ENCODE results near the gene TNRC18.

DNA sequence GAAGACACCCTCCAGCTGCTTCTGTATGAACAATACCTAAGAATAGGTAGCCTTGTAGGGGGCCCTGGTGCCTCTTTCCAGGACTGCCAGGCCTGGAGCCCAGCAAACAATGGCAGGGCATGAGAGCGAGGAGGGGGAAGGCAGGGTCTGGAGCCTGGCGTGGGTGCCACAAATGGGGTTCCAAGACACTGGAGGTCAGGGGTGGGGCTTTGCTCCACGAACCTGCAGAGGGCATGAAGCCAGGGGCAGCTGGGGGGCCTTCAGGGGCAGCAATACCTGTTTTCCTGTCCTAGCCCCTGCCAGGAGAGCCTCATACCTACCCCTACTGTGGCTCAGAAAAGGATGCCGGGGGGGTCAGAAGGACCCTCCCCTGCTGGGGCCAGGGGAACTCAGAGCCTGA, 79.3 kb downstream of the TNRC18 start:
- TF ChIP-seq SP1 (IDR thresholded peaks at IDR 0.05) (no peak), FOXA1 (IDR thresholded peaks at IDR 0.05) (no peak), EGR1 (IDR thresholded peaks at IDR 0.05; ENCODE audit: low read depth in 2 of 2) (no peak)
- TF ChIP-seq, protein P1, sequence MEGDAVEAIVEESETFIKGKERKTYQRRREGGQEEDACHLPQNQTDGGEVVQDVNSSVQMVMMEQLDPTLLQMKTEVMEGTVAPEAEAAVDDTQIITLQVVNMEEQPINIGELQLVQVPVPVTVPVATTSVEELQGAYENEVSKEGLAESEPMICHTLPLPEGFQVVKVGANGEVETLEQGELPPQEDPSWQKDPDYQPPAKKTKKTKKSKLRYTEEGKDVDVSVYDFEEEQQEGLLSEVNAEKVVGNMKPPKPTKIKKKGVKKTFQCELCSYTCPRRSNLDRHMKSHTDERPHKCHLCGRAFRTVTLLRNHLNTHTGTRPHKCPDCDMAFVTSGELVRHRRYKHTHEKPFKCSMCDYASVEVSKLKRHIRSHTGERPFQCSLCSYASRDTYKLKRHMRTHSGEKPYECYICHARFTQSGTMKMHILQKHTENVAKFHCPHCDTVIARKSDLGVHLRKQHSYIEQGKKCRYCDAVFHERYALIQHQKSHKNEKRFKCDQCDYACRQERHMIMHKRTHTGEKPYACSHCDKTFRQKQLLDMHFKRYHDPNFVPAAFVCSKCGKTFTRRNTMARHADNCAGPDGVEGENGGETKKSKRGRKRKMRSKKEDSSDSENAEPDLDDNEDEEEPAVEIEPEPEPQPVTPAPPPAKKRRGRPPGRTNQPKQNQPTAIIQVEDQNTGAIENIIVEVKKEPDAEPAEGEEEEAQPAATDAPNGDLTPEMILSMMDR (IDR thresholded peaks at IDR 0.05; ENCODE audit: low read depth, low read length, missing input control), result no peak
- TF ChIP-seq, protein P2, sequence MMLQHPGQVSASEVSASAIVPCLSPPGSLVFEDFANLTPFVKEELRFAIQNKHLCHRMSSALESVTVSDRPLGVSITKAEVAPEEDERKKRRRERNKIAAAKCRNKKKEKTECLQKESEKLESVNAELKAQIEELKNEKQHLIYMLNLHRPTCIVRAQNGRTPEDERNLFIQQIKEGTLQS (IDR thresholded peaks at IDR 0.05), result no peak

Measured in liver (tissue), 3 donors.